Measurements from ENCODE around the gene CDHR2.
"Not testable (repeated sequence)": the region's sequence is repeated elsewhere in the genome, so short reads cannot be mapped to it uniquely, and the experiment has no call there.

CDHR2 gene

DNA sequence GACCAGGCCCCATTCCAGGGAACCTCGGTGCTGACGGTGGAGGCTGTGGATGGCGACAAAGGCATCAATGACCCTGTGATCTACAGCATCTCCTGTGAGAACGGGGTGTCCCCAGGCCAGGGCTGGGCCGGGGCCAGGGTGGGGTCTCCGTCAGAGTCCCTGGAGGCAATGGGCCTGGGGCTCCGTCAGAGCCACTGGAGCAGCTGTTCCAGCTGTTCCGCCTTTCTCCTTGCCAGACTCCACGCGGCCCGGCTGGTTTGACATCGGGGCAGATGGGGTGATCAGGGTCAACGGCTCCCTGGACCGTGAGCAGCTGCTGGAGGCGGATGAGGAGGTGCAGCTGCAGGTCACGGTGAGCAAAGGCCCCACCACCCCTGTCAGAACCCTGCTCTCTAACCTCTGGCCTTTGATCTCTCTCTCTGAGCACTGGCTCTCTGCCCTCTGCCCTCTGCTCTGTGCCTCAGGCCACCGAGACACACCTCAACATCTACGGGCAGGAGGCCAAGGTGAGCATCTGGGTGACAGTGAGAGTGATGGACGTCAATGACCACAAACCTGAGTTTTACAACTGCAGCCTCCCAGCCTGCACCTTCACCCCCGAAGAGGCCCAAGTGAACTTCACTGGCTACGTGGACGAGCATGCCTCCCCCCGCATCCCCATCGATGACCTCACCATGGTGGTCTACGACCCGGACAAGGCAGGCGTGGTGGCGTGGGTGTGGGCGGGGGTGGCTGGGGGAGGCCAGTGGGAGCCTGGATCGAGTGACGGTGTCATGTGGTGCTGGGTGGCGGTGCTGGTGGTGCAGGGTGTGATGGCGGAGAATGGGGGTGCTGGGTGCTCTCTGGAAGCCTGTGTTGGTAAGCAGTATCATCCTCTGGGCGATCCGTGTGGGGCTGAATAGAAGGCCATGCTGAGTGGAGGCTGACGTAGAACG is 26.6 kb downstream of the CDHR2 start:
- no peak for DNase-seq

DNA sequence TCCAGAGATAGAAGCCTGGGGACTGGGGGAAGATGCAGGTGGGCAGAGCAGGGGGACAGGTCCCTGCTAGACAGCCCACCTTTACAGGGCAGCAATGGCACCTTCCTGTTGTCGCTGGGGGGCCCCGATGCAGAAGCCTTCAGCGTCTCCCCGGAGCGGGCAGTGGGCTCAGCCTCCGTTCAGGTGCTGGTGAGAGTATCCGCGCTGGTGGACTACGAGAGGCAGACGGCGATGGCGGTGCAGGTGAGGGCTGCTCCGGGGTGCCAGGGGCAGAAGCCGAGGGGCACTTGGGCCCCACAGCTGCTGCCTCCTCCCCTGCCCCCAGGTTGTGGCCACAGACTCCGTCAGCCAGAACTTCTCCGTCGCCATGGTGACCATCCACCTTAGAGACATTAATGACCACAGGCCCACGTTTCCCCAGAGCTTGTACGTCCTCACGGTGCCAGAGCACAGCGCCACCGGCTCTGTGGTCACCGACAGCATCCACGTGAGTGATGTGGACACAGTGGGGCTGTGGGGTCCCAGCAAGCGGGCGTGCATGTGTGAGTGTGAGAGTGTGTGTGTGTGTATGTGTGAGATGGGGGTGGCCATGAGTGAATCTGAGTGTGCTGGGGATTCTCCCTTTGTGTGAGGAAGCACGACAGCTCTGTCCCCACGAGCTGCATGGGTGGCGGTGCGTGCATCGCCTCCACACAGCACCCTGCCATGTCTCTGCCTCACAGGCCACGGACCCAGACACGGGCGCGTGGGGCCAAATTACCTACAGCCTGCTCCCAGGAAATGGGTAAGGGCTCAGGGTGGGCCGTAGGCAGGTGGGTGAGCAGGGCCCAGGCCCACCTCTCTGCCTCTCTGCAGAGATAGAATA is 28.4 kb downstream of the CDHR2 start:
- no peak for DNase-seq

DNA sequence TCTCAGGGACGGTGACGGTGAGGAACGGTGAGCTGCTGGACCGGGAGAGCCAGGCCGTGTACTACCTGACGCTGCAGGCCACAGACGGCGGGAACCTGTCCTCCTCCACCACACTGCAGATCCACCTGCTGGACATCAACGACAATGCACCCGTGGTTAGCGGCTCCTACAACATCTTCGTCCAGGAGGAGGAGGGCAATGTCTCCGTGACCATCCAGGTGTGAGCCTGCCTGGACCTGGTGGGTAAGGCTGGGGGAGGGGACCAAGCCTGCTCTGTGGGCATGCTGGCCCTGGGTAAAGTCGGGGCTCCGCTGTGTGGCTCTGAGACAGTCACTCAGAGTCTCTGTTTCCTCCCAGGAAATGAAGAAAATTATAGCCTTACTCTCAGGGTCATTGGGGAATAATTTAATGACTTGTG is 29.3 kb downstream of the CDHR2 start:
- DNase-seq = no peak

DNA sequence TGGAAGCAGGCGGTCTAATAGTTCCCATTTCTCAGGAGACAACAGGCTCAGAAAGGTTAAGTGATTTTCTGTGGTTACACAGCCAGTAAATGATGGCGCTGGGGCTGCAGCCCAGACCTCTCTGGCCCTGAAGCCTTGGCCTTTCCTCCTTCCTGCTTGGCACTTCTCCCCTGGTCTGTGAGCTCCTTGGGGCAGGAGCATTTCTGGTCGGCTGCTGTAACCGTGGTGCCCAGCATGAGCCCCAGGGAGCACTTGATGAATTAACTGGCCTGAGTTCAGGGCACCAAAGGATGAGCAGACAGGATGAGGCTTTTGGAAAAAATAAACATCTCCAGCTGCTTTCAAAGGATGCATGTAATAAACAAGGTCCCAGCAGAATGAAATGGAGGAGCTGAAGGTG is 30.2 kb downstream of the CDHR2 start:
- no peak for DNase-seq

DNA sequence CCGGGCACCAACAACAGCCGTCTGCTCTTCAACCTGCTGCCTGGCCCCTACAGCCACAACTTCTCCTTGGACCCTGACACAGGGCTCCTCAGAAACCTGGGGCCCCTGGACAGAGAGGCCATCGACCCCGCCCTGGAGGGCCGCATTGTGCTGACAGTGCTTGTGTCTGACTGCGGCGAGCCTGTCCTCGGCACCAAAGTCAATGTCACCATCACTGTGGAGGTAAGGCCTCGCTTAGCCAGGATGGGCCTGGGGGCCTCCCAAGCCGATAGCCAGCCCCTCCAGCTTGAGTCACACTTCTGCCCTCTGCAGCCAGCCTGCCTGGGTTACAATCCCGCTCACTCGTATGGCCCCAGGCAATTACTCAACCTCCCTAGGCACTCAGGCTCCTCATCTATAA is 32.2 kb downstream of the CDHR2 start:
- no peak for DNase-seq

DNA sequence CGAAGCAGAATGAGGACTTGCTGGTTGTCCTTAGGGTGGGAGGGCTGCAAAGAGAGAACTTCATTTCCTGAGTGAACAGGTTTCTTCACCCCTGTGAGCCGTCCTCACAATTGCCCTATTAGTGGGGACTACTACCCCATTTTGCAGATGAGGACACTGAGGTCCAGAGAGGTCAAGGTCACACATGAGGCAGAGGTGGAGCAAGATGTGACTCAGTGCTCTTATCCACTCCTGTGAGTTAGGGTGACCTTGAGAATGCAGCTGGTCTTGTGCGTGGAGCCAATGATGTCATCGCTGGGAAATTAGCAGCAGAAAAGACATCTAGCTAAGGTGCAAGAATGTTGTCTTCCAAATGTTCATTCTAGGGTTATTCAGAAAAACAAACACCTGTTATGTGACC is 33.9 kb downstream of the CDHR2 start:
- no peak for DNase-seq

DNA sequence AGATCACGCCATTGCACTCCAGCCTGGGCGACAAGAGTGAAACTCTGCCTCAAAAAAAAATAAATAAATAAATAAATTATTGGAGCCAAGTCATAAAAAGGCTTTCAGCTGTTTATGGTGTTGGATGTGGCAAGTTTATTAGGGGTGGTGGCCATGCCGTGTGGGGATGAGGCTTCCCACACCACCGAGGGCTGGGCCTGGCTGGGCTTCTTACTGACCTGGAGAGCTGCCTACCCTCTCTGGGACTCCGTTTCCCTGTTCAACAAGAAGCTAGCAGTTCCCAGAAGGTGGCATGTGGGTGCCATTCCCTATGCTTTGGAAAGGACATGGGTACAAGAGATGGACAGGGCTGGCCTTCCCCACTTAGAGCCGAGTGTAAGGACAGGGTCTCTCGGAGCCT is 38.3 kb downstream of the CDHR2 start:
- no peak for DNase-seq

DNA sequence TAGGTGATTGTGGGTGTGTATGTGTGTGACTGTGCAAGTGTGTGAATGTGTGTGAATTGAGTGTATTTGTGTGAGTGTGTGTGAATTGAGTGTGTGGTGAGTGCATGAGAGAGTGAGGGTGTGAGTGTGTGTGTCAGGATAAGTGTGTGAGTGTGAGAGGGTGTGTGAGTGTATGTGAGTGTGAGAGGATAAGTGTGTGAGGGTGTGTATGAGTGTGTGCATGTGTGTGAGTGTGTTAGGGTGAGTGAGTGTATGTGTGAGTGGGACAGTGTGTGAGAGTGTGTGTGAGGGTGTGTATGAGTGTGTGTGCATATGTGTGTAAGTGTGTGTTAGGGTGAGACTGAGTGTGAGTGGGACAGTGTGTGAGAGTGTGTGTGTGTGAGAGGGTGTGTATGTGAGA is 39.2 kb downstream of the CDHR2 start:
- DNase-seq = no peak

DNA sequence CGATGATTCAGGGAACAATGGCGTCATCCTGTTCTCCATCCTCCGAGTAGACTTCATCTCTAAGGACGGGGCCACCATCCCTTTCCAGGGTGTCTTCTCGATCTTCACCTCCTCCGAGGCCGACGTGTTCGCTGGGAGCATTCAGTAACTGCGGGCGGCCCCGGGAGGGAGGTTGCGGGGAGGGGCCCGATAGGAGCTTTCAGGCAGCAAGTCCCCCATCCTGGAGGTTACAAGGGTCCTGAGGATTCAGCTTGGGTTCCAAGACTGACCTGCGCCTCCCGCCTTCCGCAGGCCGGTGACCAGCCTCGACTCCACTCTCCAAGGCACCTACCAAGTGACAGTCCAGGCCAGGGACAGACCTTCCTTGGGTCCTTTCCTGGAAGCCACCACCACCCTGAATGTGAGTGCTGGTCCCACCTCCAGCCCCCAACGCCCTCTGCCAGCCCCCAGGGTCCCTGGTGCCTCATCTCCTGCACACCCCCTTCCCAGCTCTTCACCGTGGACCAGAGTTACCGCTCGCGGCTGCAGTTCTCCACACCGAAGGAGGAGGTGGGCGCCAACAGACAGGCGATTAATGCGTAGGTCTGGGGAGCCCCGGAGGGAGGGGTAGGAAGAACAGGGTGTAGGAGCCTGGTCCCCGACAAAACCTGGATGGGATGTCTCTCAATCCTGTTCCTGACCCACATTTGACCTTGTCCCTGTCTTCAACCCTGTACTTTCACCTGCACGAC is 40.1 kb downstream of the CDHR2 start:
- DNase-seq = no peak

DNA sequence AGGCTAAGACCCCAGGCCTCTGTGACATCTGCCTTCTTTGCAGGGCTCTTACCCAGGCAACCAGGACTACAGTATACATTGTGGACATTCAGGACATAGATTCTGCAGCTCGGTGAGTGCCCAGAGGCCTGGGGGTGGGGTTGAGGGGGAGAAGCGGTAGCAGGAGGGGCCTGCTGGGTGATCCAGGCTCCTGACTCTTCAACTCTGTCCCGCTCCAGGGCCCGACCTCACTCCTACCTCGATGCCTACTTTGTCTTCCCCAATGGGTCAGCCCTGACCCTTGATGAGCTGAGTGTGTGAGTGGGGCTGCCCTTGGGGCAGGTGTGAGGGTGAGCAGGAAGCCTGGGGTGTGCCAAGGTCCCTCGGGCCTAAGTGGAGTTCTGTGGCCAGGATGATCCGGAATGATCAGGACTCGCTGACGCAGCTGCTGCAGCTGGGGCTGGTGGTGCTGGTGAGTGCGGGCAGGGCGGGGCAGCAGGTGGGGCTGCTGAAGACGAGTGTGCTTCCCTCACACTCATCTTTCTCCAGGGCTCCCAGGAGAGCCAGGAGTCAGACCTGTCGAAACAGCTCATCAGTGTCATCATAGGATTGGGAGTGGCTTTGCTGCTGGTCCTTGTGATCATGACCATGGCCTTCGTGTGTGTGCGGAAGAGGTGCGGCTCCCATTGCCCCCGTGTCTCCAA is 41.0 kb downstream of the CDHR2 start:
- no peak for DNase-seq

DNA sequence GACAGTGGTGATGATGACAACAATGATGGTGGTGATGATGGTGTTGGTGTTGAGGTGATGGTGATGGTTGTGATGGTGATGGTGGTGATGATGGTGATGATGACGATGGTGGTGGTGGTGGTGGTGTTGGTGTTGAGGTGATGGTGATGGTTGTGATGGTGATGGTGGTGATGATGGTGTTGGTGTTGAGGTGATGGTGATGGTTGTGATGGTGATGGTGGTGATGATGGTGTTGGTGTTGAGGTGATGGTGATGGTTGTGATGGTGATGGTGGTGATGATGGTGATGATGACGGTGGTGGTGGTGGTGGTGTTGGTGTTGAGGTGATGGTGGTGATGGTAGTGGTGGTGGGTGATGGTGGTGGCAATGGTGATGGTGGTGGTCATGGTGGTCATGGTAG is 42.5 kb downstream of the CDHR2 start:
- not testable (repeated sequence) for DNase-seq

DNA sequence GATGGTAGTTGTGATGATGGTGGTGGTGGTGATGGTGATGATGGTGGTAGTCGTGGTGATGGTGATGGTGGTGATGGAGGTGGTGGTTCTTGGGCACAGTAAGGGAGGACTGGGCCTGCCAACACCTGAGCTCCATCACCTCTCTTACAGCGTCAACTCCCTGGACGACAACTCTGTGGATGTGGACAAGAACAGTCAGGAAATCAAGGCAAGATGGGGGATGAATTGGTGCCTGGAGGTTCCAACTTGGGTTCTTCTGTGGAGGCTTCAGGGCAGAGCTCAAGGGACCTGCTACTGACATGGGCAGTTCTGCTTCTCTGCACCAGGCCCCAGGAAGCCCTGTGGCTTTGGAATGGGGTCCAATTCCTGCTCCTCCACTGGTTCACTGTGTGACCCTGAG is 43.4 kb downstream of the CDHR2 start:
- no peak for DNase-seq

DNA sequence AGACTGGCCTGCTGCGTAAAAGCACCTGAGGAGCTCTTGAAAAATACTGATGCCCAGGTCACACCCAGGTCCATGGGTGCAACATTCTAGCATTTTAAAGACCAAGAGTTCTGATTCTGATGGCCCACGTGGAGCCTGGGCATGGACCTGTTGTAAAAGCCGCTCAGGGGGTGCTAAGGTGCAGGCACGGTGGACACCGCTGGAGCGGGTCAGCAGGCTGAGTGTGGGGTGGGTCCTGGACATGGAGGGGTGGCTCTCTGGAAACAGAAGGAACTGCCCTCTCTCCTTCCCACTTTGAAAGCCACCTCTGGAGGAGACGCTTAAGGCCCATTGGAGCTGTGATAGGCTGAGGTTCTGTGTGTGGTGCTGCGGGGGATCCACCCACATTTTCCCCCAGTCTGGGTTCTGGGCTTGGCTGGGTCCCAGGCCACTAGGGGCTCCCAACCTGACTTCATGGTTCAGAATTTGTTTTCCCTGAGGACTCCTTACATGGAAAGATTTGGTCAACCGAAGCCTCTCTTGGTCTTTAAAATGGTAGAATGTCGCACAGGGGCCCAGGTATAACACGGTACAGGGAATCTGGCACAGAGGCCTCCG is 44.2 kb downstream of the CDHR2 start:
- DNase-seq = no peak

DNA sequence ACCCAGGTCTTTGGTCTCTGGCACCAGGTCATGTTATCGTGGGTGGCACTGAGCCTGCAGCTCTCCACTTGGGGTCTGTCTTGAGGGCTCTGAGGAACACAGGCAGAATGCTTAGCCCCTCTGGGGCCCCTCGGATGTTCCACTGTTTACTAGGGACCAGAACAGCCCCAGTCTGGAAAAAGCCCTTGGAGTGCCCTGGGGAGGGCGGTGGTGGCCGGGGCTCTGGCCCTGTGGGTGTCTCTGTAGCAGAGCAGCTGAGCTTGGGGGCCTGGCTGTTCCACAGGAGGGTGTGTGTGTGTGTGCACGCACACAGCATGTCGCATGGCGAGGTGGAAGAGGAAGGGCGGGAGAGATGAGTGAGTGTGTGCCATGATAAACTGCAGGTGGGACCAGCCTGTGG is 45.4 kb downstream of the CDHR2 start:
- DNase-seq = no peak

DNA sequence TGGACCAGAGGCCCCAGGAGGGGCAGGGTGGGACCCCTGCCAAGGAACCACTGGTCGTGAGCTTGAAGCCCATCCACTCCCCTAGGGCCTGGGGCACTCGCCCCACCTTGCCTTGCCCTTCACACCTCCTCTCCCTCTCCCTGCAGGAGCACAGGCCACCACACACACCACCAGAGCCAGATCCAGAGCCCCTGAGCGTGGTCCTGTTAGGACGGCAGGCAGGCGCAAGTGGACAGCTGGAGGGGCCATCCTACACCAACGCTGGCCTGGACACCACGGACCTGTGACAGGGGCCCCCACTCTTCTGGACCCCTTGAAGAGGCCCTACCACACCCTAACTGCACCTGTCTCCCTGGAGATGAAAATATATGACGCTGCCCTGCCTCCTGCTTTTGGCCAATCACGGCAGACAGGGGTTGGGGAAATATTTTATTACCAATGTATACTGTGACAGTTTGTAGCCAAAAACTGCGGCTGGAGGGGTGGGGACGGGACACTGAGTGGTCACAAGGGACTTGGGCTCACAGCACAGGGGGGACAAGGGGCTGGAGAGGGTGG is 46.3 kb downstream of the CDHR2 start:
- DNase-seq = no peak

DNA sequence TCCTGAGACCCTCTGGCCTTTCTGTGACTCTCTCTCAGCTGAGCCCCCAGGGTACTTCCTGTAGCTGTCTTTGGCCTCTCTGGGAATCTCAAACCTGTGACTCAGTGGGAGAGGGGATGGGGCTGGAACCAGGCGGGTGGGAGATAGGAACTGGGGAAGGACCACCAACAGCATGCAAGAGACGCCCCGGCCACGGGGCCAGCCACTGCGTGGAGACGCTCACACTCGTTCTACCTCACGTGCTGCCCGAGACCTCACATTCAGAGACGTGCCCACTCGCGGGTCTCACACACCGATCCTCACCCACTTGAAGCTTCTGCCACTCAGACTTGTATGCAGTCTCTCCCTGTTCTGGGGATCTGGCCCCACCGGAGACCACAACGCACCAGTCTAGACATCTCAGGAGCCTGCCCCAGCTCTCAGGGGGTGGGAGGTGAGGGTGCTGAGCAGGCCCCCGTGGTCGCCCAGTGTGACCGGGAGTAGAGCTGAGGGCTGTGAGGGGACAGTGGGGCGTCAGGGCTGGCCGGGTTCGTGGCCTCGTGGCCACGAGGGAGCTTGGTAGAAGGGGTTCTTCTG is 47.0 kb downstream of the CDHR2 start:
- no peak for DNase-seq

DNA sequence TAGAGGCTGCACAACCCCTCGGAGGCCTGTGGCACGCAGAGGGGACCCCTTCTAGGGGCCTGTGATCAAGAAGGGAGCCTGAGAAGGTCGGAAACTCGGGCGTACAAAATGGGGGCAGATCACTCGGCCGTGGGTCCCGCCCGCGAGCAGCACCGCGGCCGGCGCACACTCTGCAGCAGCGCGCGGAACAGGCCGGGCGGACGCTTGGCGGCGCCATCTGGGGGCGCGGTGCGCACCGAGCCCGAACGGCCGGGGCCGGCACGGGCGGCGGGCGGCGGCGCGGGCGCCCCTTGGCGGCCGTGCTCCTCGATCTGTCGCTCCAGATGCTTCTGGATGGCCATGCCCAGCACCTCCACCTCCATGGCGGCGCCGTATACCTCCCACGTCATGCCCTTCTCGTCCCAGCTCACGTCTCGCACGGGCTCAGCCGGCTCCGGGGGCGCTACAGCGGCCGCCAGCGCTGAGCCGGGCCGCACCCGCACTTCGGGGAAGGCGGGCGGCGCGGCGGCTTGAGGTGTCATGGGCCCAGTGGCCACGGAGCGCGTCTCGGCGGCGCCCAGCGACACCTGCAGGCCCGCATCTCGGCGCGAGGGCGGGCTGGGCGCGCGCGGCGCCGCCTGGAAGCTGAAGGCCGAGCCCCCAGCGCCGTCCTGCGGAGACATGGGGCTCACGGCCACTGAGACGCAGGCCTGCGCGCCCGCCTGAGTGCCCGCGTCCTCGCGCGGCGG is 47.7 kb downstream of the CDHR2 start:
- DNase-seq = no peak

DNA sequence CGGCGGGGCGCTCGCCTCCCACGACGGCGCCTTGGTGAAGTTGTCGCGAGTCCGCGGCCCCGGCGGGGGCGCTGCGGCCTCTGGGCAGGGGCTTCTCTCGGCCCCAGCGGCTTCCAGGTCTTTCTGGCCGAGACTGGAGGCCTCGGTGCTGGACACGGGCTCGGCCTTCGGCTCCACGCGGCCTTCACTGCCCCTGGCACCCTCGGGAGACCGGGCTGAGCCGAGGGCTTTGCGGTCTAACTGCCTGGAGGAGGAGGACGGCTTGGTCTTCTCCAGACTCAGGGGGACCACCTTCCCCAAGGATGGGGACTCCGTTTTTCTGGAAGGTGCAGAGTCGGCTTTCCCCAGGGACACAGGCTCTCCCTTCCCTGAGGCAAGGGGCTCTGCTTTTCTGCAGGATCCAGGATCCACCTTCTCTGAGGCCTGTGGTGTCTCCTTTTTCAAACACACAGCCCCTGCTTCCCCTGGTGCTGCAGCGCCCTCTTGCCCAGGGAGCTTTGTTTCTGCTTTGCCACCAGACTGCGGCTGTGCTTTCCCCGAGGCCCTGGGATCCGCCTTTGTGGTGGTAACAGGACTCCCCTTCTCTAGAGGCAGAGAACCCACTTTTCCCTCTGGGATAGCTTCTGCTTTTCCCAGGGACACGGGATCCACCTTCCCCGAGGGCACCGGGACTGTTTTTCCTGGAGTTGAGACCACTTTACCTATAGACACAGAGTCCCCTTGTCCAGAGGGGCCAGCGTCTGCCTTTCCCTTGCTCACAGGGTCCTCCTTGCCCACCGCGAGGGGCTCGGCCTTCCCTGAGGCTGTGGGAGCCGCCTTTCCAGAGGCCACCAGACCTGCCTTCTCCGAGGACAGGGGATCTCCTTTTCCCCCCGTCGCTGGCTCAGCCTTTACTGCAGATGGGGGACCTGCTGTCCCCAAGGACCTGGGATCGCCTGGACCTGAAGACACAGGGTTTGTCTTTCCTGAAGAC is 48.6 kb downstream of the CDHR2 start:
- DNase-seq = no peak

DNA sequence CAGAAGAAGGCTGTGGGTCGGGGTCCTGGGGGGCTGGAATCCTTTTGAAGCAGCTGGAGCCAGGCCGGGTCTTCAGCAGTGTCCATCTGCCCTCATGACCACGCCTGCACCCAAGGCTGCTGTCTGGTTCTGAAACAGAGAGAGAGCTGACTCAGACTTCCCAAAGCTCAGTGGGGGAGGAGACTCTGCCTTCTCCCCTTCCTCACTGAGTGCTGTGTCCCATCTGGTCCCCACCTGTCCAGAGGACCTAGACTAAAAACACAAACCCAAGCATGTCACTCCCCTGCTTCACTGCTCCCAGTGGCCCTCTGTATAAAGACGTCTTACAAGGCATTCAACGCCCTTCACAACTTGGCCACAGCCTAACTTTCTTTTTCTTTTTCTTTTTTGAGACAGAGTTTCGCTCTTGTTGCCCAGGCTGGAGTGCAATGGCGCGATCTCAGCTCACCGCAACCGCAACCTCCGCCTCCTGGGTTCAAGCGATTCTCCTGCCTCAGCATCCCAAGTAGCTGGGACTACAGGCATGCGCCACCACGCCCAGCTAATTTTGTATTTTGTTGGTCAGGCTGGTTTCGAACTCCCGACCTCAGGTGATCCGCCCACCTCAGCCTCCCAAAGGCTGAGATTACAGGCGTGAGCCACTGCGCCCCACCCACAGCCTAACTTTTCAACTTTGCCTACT is 50.7 kb downstream of the CDHR2 start:
- not testable (repeated sequence) for DNase-seq
